HG03103 (cell line): ENCODE data around the gene ADK.
A peak's percentile ranks its signal among the peaks of the same experiment; 100 is the strongest.

Source experiments
- ATAC-seq: cut with Tn5 transposase; IDR thresholded peaks from one replicate; pipeline ENCODE4 v1.9.1; 2021; ENCODE audit warnings: low read depth; ENCODE audit not compliant: unreplicated experiment

The ADK gene

DNA sequence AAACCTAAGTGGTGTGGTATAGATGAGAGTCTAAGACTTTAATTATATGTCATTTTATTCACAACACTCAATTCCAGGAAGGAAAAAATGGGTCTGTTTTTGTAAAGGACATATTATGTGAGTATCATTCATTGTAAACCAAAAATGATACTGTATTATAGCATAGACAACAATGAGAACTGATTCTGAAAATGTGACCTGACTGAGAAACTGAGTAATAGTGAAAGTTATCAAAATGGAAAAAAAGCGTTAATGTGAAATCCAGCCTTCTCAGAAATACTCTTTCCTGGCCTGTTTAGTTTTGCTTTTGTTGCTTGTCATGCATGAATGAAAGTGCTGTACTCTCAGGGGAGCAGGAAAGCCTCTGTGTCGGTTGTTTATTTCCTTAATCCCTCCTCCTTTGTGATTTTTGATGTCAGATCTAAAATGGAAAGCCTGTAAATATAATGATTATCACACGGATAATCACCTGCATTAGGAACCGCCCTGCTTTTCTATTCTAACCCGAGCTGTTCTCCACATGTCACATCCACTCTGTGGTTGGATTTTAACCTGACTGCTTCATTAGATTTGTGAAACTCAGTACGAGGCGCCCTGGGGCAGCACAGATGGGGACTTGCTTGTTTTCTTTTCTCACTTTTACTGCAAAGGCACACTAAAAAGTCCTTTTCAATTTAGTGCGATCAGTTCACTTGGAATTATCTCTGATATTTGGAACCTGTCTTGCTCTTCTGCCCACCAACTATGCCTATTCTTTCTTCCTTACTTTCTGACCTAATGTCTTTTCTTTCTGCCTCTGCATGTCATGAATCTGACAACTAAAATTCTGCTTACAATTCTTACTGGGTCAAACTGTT is 434.4 kb downstream of the ADK start:
- ATAC-seq: peak; percentile 52

DNA sequence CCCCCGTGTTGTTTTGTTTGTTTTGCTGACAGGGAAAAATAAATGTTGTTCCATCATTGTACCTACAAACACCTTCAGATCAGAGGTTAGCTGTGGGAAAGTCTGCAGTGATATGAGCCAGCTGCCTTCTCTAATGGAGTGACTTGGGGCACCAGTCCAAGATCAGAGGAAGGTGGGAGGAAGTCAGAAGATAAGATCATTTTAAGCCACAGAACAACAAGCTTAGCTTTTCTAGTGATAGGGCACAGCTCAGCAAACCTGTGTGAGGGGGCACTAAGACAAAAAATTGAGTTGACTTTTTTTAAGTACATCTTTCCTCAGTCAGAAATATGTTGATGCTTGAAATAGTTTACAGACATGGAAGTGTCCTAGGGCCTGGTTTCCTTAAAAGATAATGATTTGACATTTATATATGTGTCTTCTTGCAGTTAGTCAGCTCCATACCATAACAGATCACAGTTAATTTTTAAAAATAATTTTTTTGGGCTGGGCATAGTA is 435.1 kb downstream of the ADK start:
- no peak for ATAC-seq

DNA sequence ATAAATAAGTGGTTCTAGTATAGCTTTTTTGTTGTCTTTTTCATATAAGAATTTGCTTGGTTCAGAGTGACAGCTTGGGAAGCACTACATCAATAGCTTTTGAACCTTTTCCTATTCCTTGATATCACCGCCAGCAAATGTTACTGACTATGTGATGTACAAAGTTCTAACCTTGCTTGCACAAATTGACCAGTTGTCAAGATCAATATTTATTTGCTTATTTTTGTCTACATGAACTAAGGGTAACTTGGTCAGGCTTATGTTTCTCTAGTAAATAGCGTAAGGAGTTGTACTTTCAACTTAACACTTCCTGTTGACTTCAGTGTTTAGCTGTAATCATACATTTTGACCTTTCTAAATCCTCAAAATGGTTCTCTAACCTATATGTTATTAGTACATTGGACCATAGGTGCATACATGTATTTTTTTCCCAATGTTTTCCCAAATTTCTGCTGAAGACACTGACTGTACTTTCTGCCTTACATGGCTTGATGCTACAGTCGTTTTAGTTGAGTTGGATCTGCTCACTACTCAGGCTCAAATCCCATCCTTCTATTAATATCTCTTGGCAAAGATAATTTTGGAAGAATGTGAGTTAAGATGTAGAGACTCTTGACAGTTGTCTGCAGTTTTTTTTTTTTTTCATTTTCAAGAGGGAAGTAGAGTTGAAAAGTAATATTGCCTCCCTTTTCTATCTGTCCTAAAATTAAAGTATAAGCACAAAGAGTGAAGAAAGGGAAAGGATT is 436.3 kb downstream of the ADK start:
- ATAC-seq: no peak

DNA sequence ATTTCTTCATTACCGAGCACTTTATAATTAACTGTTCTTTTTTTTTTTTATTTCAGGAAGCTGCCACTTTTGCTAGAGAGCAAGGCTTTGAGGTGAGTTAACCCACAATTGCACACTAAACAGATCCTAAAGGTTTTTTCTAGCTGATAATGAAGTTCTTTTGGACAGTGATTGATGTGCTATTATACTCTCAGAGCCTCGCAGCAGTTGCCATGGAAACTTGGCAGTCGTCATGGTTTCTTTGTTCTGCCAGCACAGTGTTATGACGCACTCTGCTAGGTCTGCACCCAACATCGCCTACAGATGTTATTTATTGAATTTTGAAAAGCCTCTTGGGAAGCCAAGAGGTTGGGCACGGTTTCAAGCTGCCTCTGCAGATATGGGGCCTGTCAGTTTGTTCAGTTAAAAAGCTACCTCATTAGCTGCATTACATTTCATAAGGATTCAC is 438.2 kb downstream of the ADK start:
- no peak for ATAC-seq

DNA sequence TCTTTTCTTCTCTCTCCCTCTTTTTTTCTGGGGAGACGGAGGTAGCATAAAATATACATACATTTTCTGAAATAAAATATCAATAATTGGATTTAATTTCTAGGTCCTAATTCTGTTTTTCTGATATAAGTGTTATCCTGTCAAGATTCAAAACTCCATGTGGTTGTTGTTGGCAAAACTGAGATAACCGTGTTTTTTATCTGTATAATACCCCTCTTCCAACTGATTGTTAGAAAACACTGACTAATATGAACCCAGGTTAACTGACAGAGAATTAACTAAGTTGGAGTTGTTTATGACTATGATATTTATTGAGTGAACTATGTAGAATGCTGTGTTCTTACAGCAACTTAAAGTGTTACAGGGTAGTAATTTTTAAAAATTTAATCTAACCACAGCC is 438.8 kb downstream of the ADK start:
- ATAC-seq: no peak

DNA sequence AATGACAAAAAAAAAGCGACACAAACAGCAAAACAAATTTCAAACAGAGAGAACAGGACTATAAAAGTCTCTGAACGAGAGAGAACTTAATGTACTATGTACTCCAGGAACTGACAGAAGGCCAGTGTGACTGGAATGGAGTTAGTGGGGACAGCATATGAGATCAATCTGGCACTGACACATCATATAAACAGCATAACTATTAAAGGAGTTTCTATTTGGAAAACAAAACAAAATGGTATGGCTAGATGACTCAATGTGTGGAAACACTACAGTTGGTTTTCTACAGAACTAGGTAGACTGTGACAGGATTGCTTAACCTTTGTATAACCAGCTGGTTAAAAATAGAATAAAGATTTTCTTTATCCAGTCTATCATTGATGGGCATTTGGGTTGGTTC is 442.4 kb downstream of the ADK start:
- ATAC-seq: no peak

DNA sequence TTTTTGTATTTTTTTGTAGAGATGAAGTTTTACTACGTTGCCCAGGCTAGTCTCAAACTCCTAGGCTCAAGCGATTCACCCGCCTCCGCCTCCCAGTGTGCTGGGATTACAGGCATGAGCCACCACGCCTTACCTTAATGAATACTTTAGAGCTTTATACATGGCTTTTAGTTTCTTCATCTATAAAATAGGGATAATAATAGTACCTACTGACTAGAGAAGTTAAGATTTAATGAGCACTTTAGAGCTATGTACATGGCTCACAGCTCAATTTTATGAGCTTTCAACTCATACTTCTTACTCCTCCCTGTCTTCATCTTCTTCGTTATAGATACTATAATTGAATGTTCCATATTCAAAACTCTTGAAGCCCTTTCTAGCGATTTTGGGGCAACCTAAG is 445.7 kb downstream of the ADK start:
- no peak for ATAC-seq

DNA sequence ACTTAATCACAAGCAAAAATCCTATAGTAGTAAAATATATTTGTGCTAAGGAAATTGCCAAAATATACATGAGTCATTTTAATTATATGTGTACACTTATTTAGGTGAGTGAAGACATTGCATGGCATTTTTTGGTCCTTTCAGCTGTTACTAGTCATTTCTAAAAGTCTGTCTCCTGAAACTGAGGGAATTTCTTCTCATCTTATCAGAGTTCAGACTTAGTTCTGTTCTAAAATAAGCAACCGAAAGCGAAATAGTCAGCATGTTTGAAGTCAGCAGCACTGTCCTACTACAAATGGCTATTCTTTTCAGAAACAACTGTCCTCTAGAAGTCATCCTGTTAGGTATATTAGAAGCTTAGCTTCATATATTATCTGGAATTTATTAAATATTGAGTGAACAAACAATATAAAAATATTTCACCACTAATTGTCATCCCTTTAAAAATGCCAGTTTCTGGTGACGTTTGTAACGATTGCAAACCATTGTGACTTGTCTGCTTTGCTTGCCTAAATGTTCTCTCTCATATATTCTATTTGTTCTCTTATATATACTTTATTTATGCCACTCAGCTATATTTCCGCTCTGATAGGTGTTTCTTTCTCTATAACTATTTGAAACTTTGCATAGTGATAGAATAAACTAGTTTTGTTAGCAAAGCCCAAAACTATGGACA is 448.0 kb downstream of the ADK start:
- ATAC-seq: peak; percentile 83

DNA sequence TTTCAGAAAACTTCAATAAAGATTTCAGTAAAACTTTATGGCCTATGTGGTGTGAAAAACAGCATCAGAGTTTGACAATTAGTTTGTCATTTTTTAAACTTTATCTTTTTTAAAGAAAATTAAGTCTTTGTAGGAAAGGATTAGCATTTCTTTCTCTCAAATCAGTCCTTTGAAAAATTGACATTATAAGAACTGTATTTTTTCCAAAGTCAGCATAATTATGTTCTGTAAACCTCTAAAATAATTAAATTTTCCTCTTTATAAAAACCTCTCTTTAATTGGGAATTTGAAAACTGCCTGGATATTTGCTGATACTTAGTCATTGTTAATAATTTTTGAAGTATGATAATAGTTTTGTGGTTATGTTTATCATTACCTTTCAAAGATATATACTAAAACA is 448.7 kb downstream of the ADK start:
- ATAC-seq: no peak

DNA sequence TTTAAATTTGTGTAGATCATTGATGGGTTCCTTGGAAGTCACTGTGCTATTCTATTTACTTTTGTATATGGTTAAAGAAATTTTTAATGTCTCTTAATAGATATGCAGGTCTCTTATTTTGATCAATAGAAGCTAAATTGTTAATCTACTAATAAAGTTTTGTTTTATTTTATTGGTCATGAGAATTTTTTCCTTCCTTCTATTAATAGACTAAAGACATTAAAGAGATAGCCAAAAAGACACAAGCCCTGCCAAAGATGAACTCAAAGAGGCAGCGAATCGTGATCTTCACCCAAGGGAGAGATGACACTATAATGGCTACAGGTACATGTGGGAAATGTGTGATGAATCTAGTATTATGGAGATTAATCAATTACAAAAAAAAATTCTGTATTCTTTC is 449.1 kb downstream of the ADK start:
- ATAC-seq: no peak

DNA sequence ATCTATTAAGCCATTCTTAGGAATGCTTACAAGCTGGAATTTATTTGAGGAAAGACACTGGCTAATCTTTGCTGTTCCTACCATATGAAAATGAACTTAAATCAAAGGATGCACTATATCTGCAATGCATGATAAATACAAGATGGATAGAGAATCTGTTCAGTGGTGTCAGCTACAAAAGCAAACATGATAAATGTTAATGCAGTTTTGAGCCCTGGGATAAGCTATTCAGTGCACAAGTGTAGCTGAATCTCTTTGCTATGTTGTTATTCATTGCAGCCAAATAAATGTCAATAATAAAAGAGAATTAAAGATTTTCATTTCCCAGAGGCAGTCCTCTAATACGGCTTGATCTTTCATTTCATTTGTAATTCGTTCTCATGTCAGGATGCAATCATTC is 451.6 kb downstream of the ADK start:
- no peak for ATAC-seq

DNA sequence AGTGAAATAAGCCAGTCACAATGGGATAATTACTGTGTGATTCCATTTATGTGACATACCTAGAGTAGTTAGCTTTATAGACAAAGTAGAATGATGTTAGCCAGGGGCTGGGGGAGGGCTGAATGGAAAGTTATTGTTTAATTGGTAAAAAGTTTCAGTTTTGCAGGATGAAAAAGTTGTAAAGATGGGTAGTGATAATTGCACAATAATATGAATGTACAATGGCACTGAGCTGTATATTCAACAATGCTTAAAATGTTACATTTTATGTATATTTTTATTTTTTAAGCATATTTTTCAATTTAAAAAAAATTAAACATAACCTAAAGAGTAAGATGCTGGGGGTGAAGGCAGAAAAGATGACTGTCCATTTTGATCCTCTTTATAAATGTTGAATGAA is 459.3 kb downstream of the ADK start:
- ATAC-seq: no peak

DNA sequence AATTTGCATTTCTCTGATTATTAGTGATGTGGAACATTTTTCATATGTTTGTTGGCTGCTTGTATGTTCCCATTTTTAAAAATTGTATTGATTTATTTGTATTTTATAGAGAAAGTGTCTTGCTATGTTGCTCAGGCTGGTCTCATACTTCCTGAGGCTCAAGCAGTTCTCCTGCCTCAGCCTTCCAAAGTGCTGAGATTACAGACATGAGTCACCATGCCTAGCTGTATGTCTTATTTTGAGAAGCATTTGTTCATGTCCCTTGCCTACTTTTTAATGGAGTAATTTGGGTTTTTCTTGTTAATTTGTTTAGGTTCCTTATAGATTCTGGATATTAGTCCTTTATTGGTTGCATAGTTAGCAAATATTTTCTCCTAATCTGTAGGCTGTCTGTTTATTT is 461.2 kb downstream of the ADK start:
- ATAC-seq: no peak

DNA sequence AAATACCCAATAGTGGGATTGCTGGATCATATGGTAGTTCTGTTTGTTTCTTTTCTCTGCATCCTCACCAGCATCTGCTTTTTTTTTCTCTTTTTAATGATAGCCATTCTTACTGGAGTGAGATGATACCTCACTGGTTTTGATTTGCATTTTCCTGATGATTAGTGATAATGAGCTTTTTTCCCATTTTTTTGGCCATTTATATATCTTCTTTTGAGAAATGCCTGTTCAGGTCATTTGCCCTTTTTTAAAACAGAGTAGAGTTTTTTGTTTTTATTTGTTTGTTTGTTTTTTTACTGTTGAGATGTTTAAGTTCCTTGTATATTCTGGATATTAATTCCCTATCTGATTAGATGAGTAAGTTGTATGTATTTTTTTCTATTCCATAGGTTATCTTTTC is 469.6 kb downstream of the ADK start:
- ATAC-seq: no peak

DNA sequence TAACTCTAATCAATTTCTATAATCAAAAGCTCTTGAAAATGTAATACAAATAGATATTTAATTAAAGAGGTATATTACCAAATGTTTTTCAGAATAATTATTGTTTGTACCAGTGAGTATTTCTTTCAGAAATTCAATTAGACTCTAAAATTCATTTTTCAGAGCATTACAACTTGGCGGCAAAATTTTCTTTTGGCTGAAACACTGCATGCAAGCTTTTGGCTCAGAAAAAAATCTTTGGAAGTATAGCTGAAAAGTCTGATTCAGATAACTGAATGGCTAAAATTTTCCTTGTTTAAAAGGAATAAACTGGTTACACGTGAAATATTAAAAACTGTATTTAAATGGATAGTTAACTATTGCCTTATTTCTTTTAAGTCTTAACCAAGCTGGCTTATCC is 472.8 kb downstream of the ADK start:
- ATAC-seq: no peak

DNA sequence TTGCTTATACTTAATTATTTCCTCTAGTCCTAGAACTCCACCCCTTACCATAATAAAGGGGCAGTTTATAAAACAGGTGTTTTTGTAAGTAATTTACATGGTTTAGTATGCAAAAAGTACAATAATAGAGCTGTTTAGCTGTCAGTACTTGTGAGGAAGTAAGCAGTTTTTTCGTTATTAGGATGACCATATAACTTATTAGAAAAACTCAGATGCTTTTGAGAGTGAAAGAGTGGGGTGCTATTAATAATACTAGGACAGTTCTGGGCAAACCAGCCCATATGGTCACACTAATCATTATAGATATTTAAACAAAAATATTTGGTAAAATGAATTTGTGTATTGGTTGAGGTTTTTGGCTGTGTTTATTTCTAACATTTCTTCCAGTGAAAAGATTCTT is 473.5 kb downstream of the ADK start:
- ATAC-seq: no peak

DNA sequence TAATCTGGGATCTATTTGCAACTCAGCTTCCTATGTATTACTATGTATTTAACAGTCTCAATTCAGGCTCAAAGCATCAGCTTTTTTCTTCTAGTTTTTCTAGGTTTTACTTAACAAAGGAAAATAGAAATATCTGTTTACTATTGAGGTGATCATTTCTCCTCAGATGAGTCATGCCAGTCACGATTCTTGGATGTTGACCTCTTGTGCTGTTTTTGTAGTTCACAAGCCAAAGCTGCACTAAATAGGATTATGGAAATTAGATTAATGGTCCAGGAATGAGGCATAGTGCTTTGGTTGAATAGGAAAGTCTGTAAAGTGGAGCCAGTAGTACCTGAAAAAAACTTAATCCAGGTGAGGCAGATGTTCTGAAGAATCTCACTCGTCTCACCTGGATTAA is 477.1 kb downstream of the ADK start:
- ATAC-seq: no peak

DNA sequence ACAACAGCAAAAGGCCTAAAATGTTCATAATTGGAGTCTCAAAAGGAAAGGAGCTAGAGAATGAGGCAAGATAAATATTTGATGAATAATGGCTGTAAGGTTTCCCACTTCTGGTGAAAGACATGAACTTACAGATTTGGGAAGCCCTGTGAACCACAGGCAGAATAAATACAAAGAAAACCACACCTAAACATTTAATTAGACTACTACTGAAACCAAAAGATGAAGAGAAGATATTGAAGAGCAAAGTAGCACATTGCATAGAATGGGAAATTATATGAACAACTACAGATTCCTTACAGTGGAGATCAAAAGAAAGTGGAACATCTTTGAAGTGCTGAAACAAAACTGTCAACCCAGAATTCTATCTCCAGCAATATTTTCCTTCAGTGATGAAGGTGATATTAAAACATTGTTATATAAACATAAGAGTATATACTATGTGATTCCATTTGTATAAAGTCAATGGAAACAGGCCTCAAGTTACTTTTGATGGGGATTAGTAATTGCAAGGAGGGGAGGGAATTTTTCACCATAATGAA is 484.0 kb downstream of the ADK start:
- ATAC-seq: no peak

DNA sequence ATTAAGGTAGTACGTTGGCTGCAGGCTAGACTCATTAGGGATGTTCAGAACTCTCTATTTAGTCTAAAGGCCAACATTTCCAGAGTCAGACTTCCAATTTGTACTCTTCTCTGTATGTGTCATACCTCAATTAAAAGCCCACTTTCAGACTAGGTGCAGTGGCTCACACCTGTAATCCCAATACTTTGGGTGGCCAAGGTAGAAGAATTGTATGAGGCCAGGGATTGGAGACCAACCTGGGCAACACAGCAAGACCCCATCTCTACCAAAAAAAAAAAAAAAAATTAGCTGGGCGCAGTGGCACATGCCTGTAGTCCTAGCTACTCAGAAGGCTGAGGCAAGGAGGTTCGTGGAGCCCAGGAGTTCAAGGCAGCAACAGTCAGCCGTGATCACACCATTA is 484.6 kb downstream of the ADK start:
- ATAC-seq: no peak

DNA sequence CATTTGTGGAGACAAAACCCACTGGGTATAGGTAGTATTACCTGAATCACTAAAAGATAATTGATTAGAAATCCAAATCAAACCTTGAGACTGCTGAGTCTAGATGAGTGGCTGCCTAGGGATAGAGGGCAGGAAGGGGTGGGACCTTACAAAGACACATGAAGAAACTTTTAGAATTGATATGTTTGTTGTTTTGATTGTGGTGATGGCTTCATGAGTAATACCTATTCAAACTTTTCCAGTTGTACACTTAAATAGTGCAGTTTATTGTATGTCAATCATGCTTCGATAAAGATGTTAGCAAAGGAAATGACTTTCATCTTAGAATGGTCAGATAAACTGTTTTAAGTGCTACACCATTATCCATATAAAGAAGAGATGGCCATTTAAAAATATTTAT is 486.7 kb downstream of the ADK start:
- no peak for ATAC-seq
